Endometrial microvascular endothelial cells (primary cell): ENCODE measurements around the gene YTHDF1. TPM values are rescaled to one million over a fixed set of nuclear protein-coding genes. Genes with fewer than 3 reads are reported as not detected.
"Not testable (repeated sequence)": the region's sequence is repeated elsewhere in the genome, so short reads cannot be mapped to it uniquely, and the experiment has no call there.

Experiments
- in situ Hi-C: cut with HindIII; loops from 2 replicates; pipeline ENCODE4 v1.10.0; 2017; ENCODE audit warnings: low sequenced_read_pairs, low pct_unique_long_range_greater_than_20kb; ENCODE audit errors: inconsistent ontology term
- total RNA-seq: library from RNA; depleted of rRNA; stranded (reverse); fragments of >200 nt; gene quantifications from one replicate; pipeline ENCODE4 v1.2.3, GENCODE V29; 2015; ENCODE audit errors: inconsistent ontology term

YTHDF1 gene
- total RNA-seq, 1 donor from 2014 or later, result 37.3 TPM

GRCh38 chr20:63251350-63251749 is 35.4 kb upstream of the YTHDF1 start:
- in situ Hi-C loops, result not testable (repeated sequence)

- in situ Hi-C loops, result no loop called here
Observed at GRCh38 chr20:63249891-63250290, 34.0 kb upstream of the YTHDF1 start.

GRCh38 chr20:63248835-63249591 is 33.1 kb upstream of the YTHDF1 start:
- in situ Hi-C loops, result no loop called here

GRCh38 chr20:63247671-63248228 is 31.8 kb upstream of the YTHDF1 start:
- in situ Hi-C loops, result no loop called here

- in situ Hi-C loops, result no loop called here
Observed at GRCh38 chr20:63246490-63247288, 30.8 kb upstream of the YTHDF1 start.

- in situ Hi-C loops, result no loop called here
Observed at GRCh38 chr20:63244468-63244867, 28.5 kb upstream of the YTHDF1 start.

- in situ Hi-C loops, result no loop called here
Observed at GRCh38 chr20:63243604-63244247, 27.8 kb upstream of the YTHDF1 start.

- in situ Hi-C loops, result no loop called here
Observed at GRCh38 chr20:63242736-63243135, 26.8 kb upstream of the YTHDF1 start.

GRCh38 chr20:63241272-63241671 is 25.3 kb upstream of the YTHDF1 start:
- in situ Hi-C loops, result no loop called here

GRCh38 chr20:63240004-63240403 is 24.1 kb upstream of the YTHDF1 start:
- in situ Hi-C loops, result no loop called here

GRCh38 chr20:63239431-63239830 is 23.5 kb upstream of the YTHDF1 start:
- in situ Hi-C loops, result no loop called here

GRCh38 chr20:63238514-63239125 is 22.7 kb upstream of the YTHDF1 start:
- in situ Hi-C loops, result no loop called here

- in situ Hi-C loops, result no loop called here
Observed at GRCh38 chr20:63238031-63238430, 22.1 kb upstream of the YTHDF1 start.

- in situ Hi-C loops, result no loop called here
Observed at GRCh38 chr20:63236116-63236837, 20.3 kb upstream of the YTHDF1 start.

GRCh38 chr20:63235399-63235983 is 19.6 kb upstream of the YTHDF1 start, which contains the start of gene BIRC7:
TSS of gene BIRC7 (plus strand) at chr20:63235905. CDS start at chr20:63236097, 192 bp downstream.
- in situ Hi-C loops, result no loop called here

GRCh38 chr20:63234693-63235398 is 18.9 kb upstream of the YTHDF1 start:
- in situ Hi-C loops, result no loop called here

GRCh38 chr20:63233924-63234323 is 18.0 kb upstream of the YTHDF1 start:
- in situ Hi-C loops, result no loop called here

- in situ Hi-C loops, result no loop called here
Observed at GRCh38 chr20:63233061-63233344, 17.1 kb upstream of the YTHDF1 start.
